Lower lobe of right lung (tissue), 2 donors: ENCODE data around the gene ZNF280D. TPM values are rescaled to one million over a fixed set of nuclear protein-coding genes. Genes with fewer than 3 reads are reported as not detected.

Experiments
- ATAC-seq, 2 donors: fragments of 200-7000 bp; cut with Tn5 transposase; one replicate each; pipeline ENCODE4 v1.9.1; 2020 to 2022; ENCODE audit warnings: mild to moderate bottlenecking in 2 of 2, moderate library complexity in 2 of 2
- DNase-seq: peaks from one replicate; pipeline ENCODE4 v3.0.0-alpha.2; 2020
- H3K27ac ChIP-seq: fragments of 200-600 bp; one replicate; pipeline ENCODE4 v1.8.0; 2022
- H3K27me3 ChIP-seq: fragments of 200-600 bp; one replicate; pipeline ENCODE4 v1.8.0; 2022; ENCODE audit warnings: low read depth
- H3K36me3 ChIP-seq: fragments of 200-600 bp; one replicate; pipeline ENCODE4 v1.8.0; 2022; ENCODE audit warnings: mild to moderate bottlenecking
- H3K4me1 ChIP-seq: fragments of 200-600 bp; one replicate; pipeline ENCODE4 v1.8.0; 2022
- H3K4me3 ChIP-seq: fragments of 200-600 bp; one replicate; pipeline ENCODE4 v1.8.0; 2022; ENCODE audit warnings: mild to moderate bottlenecking
- H3K9me3 ChIP-seq: fragments of 200-600 bp; one replicate; pipeline ENCODE4 v1.8.0; 2022
- CTCF ChIP-seq: fragments of 200-600 bp; IDR thresholded peaks from one replicate; pipeline ENCODE4 v1.8.0; 2022; ENCODE audit warnings: antibody characterized with exemption, mild to moderate bottlenecking
- intact Hi-C: fragments of 100-400 bp; cut with DNase I; formaldehyde crosslinking; loops from one replicate; pipeline ENCODE4 v1.11.0; 2022
- total RNA-seq: library from RNA; stranded (reverse); fragmentation: NEBNext Ultra II Directional; extraction: Animal tissue kit (Norgen Biotek cat#: 25700); gene quantifications from one replicate; pipeline ENCODE4 v1.2.1, GENCODE V29; 2021
- donor health status: DM: no; HTN: yes; CAD: no; lungs with severe emphysema.

Gene ZNF280D
- total RNA-seq, 1 donor from 2014 or later = 57.1 TPM

GRCh38 chr15:56737791-56738190, 4.5 kb upstream of the ZNF280D start:
- no peak for TF ChIP-seq CTCF
- no peak for DNase-seq
- Histone ChIP-seq H3K9me3 (no peaks in the 10 kb centered on the region), H3K27ac (no peak overlapping the region), H3K4me3 (no peak overlapping the region), H3K36me3 (no peaks in the 10 kb centered on the region), H3K4me1 (peaks cover 4% of the 10 kb centered on the region), H3K27me3 (no peaks in the 10 kb centered on the region)
- intact Hi-C loops = no loop called here
- ATAC-seq = no peak

GRCh38 chr15:56736881-56737707, 3.8 kb upstream of the ZNF280D start:
- Histone ChIP-seq H3K4me3 (no peak overlapping the region), H3K27ac (no peak overlapping the region), H3K9me3 (no peaks in the 10 kb centered on the region), H3K36me3 (no peaks in the 10 kb centered on the region), H3K27me3 (no peaks in the 10 kb centered on the region), H3K4me1 (peaks cover 7% of the 10 kb centered on the region)
- intact Hi-C loops = no loop called here
- DNase-seq (no peak), ATAC-seq (no peak)
- no peak for TF ChIP-seq CTCF

GRCh38 chr15:56736308-56736707, 3.0 kb upstream of the ZNF280D start:
- no peak for ATAC-seq

GRCh38 chr15:56735589-56735988, 2.3 kb upstream of the ZNF280D start:
- no peak for TF ChIP-seq CTCF

More at GRCh38 chr15:56736308-56736707, 3.0 kb upstream of the ZNF280D start:
- Histone ChIP-seq H3K9me3 (no peaks in the 10 kb centered on the region), H3K36me3 (no peaks in the 10 kb centered on the region), H3K4me1 (peaks cover 15% of the 10 kb centered on the region), H3K27ac (no peak overlapping the region), H3K4me3 (no peak overlapping the region), H3K27me3 (no peaks in the 10 kb centered on the region)
- TF ChIP-seq CTCF = no peak
- intact Hi-C loops = no loop called here
- no peak for DNase-seq

GRCh38 chr15:56734013-56734635, 815 bp upstream of the ZNF280D start:
- no peak for TF ChIP-seq CTCF
- H3K27ac ChIP-seq = peak overlapping the region; percentile 97
- intact Hi-C loops = no loop called here

More at GRCh38 chr15:56735589-56735988, 2.3 kb upstream of the ZNF280D start:
- intact Hi-C loops = no loop called here
- ATAC-seq = no peak
- peaks cover 22% of the 10 kb centered on the region for H3K4me1 ChIP-seq
- no peak for DNase-seq
- H3K36me3 ChIP-seq = no peaks in the 10 kb centered on the region
- no peaks in the 10 kb centered on the region for H3K27me3 ChIP-seq
- H3K9me3 ChIP-seq = no peaks in the 10 kb centered on the region
- H3K27ac ChIP-seq = no peak overlapping the region
- no peak overlapping the region for H3K4me3 ChIP-seq

More at GRCh38 chr15:56734013-56734635, 815 bp upstream of the ZNF280D start:
- Histone ChIP-seq H3K27me3 (no peaks in the 10 kb centered on the region), H3K4me1 (peaks cover 37% of the 10 kb centered on the region), H3K9me3 (no peaks in the 10 kb centered on the region), H3K36me3 (no peaks in the 10 kb centered on the region), H3K4me3 (peak overlapping the region; percentile 67)
- ATAC-seq (no peak), DNase-seq (no peak)
